WTC11 (cell line): ENCODE data around the gene FRS2. TPM values are rescaled to one million over a fixed set of nuclear protein-coding genes. Genes with fewer than 3 reads are reported as not detected.

Experiments used
- ATAC-seq: fragments of 200-7000 bp; cut with Tn5 transposase; 2 replicates; pipeline ENCODE4 v1.10.0; 2021; ENCODE audit warnings: mild to moderate bottlenecking, moderate library complexity
- CTCF ChIA-PET: fragments of 300-600 bp; sonication (Branson Sonifier 250); formaldehyde crosslinking; loops from one replicate; lab custom pipeline; 2021; ENCODE audit warnings: antibody characterized with exemption; lab: Charles Lee
- POLR2A ChIA-PET: fragments of 350-600 bp; sonication (Branson Sonifier 250); formaldehyde crosslinking; loops from one replicate; lab custom pipeline; 2021; ENCODE audit warnings: antibody characterized with exemption; lab: Charles Lee
- DNase-seq: peaks from one replicate; pipeline ENCODE4 v3.0.0; 2021; ENCODE audit warnings: low spot score
- H3K27ac Mint-ChIP-seq: 2 replicates; pipeline ENCODE4 v1.8.0; 2021; ENCODE audit warnings: mixed read lengths
- H3K27me3 Mint-ChIP-seq: 2 replicates; pipeline ENCODE4 v1.8.0; 2021; ENCODE audit warnings: low read depth, mild to moderate bottlenecking, moderate library complexity, mixed read lengths
- H3K36me3 Mint-ChIP-seq: 2 replicates; pipeline ENCODE4 v1.8.0; 2021; ENCODE audit warnings: mixed read lengths
- H3K4me1 Mint-ChIP-seq: 2 replicates; pipeline ENCODE4 v1.8.0; 2022; ENCODE audit warnings: mixed read lengths
- H3K4me3 Mint-ChIP-seq: 2 replicates; pipeline ENCODE4 v1.8.0; 2021; ENCODE audit warnings: mild to moderate bottlenecking, moderate library complexity, mixed read lengths
- H3K9me3 Mint-ChIP-seq: 2 replicates; pipeline ENCODE4 v1.8.0; 2021; ENCODE audit warnings: mixed read lengths
- AR ChIP-seq: fragments of 250-450 bp; sonication (Bioruptor Pico); IDR thresholded peaks from 2 replicates; pipeline ENCODE4 v1.9.0; 2021; ENCODE audit warnings: mild to moderate bottlenecking
- IRF1 ChIP-seq: sonication (generic); formaldehyde crosslinking; IDR thresholded peaks from 2 replicates; pipeline ENCODE4 v1.8.0; 2023; ENCODE audit warnings: missing genetic modification reagents
- IRF2 ChIP-seq: sonication (generic); formaldehyde crosslinking; IDR thresholded peaks from 2 replicates; pipeline ENCODE4 v1.8.0; 2022; ENCODE audit warnings: low read depth, missing genetic modification reagents, borderline replicate concordance
- KAT7 ChIP-seq: sonication (generic); formaldehyde crosslinking; IDR thresholded peaks from 2 replicates; pipeline ENCODE4 v1.8.1; 2023; ENCODE audit warnings: missing genetic modification reagents, mild to moderate bottlenecking, borderline replicate concordance
- MAX ChIP-seq: sonication (generic); formaldehyde crosslinking; IDR thresholded peaks from 2 replicates; pipeline ENCODE4 v1.8.0; 2022; ENCODE audit warnings: mild to moderate bottlenecking, missing genetic modification reagents
- MYBL2 ChIP-seq: sonication (generic); formaldehyde crosslinking; IDR thresholded peaks from 2 replicates; pipeline ENCODE4 v1.8.1; 2023; ENCODE audit warnings: mild to moderate bottlenecking, moderate library complexity, missing genetic modification reagents
- NFE2L1 ChIP-seq: sonication (generic); formaldehyde crosslinking; IDR thresholded peaks from 2 replicates; pipeline ENCODE4 v1.8.1; 2023; ENCODE audit warnings: missing genetic modification reagents
- PRRX2 ChIP-seq: fragments of 250-450 bp; sonication (Bioruptor Pico); IDR thresholded peaks from 2 replicates; pipeline ENCODE4 v1.8.0; 2021; ENCODE audit warnings: mild to moderate bottlenecking
- SMAD4 ChIP-seq: sonication (generic); formaldehyde crosslinking; IDR thresholded peaks from 2 replicates; pipeline ENCODE4 v1.8.0; 2022; ENCODE audit warnings: mild to moderate bottlenecking, missing genetic modification reagents
- SOX15 ChIP-seq: fragments of 250-450 bp; sonication (Bioruptor Pico); IDR thresholded peaks from 2 replicates; pipeline ENCODE4 v1.9.0; 2021; ENCODE audit warnings: mild to moderate bottlenecking
- TEAD1 ChIP-seq: sonication (generic); formaldehyde crosslinking; IDR thresholded peaks from 2 replicates; pipeline ENCODE4 v1.8.0; 2022; ENCODE audit warnings: mild to moderate bottlenecking, missing genetic modification reagents
- ZNF121 ChIP-seq: sonication (generic); formaldehyde crosslinking; IDR thresholded peaks from 2 replicates; pipeline ENCODE4 v1.8.0; 2023; ENCODE audit warnings: missing genetic modification reagents
- ZNF219 ChIP-seq: sonication (generic); formaldehyde crosslinking; IDR thresholded peaks from 2 replicates; pipeline ENCODE4 v1.8.0; 2023; ENCODE audit warnings: missing genetic modification reagents, mild to moderate bottlenecking, borderline replicate concordance
- ZNF232 ChIP-seq: sonication (generic); formaldehyde crosslinking; IDR thresholded peaks from 2 replicates; pipeline ENCODE4 v1.8.0; 2022; ENCODE audit warnings: mild to moderate bottlenecking, missing genetic modification reagents
- ZNF317 ChIP-seq: sonication (generic); formaldehyde crosslinking; IDR thresholded peaks from 2 replicates; pipeline ENCODE4 v1.8.1; 2023; ENCODE audit warnings: low read depth, mild to moderate bottlenecking, moderate library complexity, missing genetic modification reagents, borderline replicate concordance
- total RNA-seq: library from RNA; stranded (reverse); gene quantifications from 3 replicates; pipeline ENCODE4 v1.2.3, GENCODE V29; 2021
- TF ChIP-seq, protein P1 (sequence below): sonication (generic); formaldehyde crosslinking; IDR thresholded peaks from 2 replicates; pipeline ENCODE4 v1.8.0; 2022; ENCODE audit warnings: missing genetic modification reagents
- TF ChIP-seq, protein P2 (sequence below): fragments of 250-450 bp; sonication (Bioruptor Pico); IDR thresholded peaks from 2 replicates; pipeline ENCODE4 v1.8.0; 2021; ENCODE audit warnings: mild to moderate bottlenecking
- TF ChIP-seq, protein P3 (sequence below): sonication (generic); formaldehyde crosslinking; IDR thresholded peaks from 2 replicates; pipeline ENCODE4 v1.8.1; 2023; ENCODE audit warnings: mild to moderate bottlenecking, moderate library complexity, missing genetic modification reagents

Gene FRS2
- total RNA-seq, 1 experiment from 2014 or later = 26.1 TPM

DNA sequence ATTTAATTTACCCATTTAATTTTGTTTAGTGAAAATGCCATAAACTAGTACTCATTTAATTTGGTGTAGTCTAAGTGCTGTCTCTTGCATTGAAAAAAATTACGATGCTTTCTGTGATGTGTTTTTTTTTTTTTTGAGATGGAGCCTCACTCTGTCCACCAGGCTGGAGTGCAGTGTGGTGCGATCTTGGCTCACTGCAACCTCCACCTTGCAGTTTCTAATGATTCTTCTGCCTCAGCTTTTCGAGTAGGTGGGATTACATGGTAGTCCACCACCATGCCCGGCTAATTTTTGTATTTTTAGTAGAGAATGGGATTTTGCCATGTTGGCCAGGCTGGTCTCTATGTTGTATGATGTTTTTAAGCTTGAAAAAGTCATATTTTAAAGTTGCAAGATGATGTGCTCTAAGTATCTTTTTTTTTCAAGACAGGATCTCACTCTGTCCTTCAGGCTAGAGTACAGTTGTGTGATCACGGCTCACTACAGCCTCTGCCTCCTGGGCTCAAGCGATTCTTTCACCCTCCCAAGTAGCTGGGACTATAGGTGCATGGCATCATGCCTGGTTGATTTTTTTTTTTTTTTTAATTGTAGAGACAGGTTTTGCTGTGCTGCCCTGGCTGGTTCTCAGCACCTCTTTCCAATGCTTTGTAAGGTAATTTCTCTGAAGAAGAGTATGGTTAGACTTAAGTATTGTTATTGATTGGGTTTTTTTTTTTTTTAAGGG is 131.9 kb downstream of the FRS2 start:
- Mint-ChIP-seq H3K27ac (no peak overlapping the region), H3K9me3 (peaks cover 5% of the 10 kb centered on the region), H3K4me1 (no peaks in the 10 kb centered on the region), H3K27me3 (no peaks in the 10 kb centered on the region), H3K36me3 (peaks cover 58% of the 10 kb centered on the region), H3K4me3 (no peak overlapping the region)
- ATAC-seq (no peak), DNase-seq (no peak)
- no peak for TF ChIP-seq MYBL2 (CRISPR knock-in tag)
- TF ChIP-seq, protein P1, sequence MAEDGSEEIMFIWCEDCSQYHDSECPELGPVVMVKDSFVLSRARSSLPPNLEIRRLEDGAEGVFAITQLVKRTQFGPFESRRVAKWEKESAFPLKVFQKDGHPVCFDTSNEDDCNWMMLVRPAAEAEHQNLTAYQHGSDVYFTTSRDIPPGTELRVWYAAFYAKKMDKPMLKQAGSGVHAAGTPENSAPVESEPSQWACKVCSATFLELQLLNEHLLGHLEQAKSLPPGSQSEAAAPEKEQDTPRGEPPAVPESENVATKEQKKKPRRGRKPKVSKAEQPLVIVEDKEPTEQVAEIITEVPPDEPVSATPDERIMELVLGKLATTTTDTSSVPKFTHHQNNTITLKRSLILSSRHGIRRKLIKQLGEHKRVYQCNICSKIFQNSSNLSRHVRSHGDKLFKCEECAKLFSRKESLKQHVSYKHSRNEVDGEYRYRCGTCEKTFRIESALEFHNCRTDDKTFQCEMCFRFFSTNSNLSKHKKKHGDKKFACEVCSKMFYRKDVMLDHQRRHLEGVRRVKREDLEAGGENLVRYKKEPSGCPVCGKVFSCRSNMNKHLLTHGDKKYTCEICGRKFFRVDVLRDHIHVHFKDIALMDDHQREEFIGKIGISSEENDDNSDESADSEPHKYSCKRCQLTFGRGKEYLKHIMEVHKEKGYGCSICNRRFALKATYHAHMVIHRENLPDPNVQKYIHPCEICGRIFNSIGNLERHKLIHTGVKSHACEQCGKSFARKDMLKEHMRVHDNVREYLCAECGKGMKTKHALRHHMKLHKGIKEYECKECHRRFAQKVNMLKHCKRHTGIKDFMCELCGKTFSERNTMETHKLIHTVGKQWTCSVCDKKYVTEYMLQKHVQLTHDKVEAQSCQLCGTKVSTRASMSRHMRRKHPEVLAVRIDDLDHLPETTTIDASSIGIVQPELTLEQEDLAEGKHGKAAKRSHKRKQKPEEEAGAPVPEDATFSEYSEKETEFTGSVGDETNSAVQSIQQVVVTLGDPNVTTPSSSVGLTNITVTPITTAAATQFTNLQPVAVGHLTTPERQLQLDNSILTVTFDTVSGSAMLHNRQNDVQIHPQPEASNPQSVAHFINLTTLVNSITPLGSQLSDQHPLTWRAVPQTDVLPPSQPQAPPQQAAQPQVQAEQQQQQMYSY = no peak
- TF ChIP-seq, protein P2, sequence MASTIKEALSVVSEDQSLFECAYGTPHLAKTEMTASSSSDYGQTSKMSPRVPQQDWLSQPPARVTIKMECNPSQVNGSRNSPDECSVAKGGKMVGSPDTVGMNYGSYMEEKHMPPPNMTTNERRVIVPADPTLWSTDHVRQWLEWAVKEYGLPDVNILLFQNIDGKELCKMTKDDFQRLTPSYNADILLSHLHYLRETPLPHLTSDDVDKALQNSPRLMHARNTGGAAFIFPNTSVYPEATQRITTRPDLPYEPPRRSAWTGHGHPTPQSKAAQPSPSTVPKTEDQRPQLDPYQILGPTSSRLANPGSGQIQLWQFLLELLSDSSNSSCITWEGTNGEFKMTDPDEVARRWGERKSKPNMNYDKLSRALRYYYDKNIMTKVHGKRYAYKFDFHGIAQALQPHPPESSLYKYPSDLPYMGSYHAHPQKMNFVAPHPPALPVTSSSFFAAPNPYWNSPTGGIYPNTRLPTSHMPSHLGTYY = no peak
- TF ChIP-seq AR (CRISPR knock-in tag) = no peak
- no peak for TF ChIP-seq MAX (CRISPR knock-in tag)
- no peak for TF ChIP-seq SMAD4 (CRISPR knock-in tag)
- TF ChIP-seq ZNF121 = no peak
- no peak for TF ChIP-seq PRRX2 (CRISPR knock-in tag)
- POLR2A ChIA-PET = no interaction called here
- CTCF ChIA-PET = interaction anchor here (0.7 kb wide), 1 partner anchor 35 kb away, joined by 3 read pairs; no protein-coding TSS in a partner anchor

DNA sequence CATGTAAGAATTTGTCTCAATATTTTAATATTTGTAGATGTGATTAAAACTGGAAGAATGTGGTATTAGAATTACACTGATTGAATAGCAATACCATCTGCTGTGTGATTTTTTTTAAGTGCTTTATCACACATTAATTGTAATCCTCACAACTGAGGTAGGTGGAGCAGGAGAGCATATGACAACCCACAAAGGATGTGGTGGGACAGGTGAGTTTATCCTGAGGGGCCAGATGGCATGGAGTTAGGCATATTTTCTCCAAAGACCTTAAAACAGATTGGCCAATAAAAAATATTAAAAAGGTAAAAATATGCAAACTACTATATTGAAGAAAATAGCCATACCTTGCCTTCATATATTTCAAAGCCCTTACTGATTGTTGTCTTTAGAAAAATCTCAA is 132.8 kb downstream of the FRS2 start:
- ATAC-seq = peak; percentile 72
- Mint-ChIP-seq H3K9me3 (peaks cover 5% of the 10 kb centered on the region), H3K4me1 (no peaks in the 10 kb centered on the region), H3K27ac (no peak overlapping the region), H3K27me3 (no peaks in the 10 kb centered on the region), H3K4me3 (no peak overlapping the region), H3K36me3 (peaks cover 50% of the 10 kb centered on the region)
- ChIA-PET CTCF (no interaction called here), POLR2A (no interaction called here)
- no peak for DNase-seq
- TF ChIP-seq ZNF317 (no peak), SOX15 (CRISPR knock-in tag) (no peak), IRF1 (CRISPR knock-in tag) (no peak), NFE2L1 (CRISPR knock-in tag) (no peak), ZNF232 (CRISPR knock-in tag) (no peak), TEAD1 (CRISPR knock-in tag) (no peak), ZNF219 (CRISPR knock-in tag) (no peak), KAT7 (CRISPR knock-in tag) (no peak), IRF2 (CRISPR knock-in tag) (no peak), MYBL2 (CRISPR knock-in tag) (no peak)
- TF ChIP-seq, protein P3, sequence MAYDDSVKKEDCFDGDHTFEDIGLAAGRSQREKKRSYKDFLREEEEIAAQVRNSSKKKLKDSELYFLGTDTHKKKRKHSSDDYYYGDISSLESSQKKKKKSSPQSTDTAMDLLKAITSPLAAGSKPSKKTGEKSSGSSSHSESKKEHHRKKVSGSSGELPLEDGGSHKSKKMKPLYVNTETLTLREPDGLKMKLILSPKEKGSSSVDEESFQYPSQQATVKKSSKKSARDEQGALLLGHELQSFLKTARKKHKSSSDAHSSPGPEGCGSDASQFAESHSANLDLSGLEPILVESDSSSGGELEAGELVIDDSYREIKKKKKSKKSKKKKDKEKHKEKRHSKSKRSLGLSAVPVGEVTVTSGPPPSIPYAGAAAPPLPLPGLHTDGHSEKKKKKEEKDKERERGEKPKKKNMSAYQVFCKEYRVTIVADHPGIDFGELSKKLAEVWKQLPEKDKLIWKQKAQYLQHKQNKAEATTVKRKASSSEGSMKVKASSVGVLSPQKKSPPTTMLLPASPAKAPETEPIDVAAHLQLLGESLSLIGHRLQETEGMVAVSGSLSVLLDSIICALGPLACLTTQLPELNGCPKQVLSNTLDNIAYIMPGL (CRISPR knock-in tag) = no peak
- TF ChIP-seq, protein P1 = no peak
- TF ChIP-seq, protein P2 = no peak
